NCI-H2196 (cell line): Measurements from ENCODE around the gene CMTM7.
"Not testable (repeated sequence)": the region's sequence is repeated elsewhere in the genome, so short reads cannot be mapped to it uniquely, and the experiment has no call there.

Source experiments
- DNase-seq: peaks from one replicate; lab custom pipeline; 2025; ENCODE audit not compliant: unreplicated experiment; lab: John Stamatoyannopoulos, UW

The CMTM7 gene

DNA sequence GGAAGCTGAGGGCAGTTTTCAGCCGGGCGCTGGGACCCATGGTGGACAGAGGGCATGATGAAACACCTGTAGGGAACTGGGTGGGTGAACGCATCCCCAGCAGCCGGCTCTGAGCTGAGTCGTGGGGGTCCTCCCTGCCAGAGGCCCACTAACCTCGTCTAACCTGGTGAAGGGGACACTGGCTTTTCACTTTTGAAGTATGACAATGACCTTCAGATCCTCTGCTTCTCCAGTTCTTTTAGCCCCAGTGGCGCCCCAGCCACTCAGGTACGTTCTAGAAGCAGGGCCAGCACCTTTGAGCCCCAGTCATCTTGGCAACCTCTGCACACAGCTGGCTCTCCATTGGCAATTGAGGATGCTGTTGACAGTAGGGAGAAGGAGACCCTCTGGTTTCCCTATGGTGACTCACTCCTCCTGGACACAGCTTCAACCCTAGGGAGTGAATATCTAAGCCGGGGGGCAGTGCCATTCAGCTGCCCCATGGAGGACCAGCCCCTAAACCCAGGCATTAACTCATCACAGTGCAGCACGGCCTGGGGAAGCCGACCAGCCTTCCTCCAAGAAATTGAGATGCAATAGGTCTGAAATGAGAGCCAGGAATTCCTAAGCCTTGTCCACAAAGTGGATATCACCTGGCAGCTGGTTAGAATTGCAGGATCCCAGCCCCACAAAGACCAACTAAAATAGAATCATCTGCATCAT, 64.9 kb downstream of the CMTM7 start:
- DNase-seq: no peak

DNA sequence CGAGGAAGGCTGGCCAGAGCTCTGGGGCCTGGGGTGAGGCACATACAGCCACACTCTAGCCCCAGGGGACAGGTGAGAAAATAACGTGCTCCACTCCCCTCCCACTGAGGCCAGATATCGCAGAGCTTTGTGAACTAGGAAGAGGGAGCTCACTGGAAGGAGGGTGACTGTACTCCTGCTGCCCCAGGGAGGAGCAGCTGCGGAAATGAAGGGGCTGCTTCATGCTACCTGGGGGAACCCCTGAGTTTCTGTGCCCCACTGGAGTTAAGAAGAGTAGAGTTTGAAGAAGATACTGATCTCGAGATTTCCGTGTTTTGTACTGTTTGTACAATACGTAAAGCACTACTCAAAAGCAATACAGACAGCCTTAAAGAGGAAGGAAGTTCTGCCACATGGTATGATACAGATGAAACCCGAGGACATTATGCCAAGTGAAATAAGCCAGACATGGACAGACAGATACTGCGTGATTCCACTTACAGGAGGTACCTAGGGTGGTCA, 66.4 kb downstream of the CMTM7 start:
- no peak for DNase-seq

DNA sequence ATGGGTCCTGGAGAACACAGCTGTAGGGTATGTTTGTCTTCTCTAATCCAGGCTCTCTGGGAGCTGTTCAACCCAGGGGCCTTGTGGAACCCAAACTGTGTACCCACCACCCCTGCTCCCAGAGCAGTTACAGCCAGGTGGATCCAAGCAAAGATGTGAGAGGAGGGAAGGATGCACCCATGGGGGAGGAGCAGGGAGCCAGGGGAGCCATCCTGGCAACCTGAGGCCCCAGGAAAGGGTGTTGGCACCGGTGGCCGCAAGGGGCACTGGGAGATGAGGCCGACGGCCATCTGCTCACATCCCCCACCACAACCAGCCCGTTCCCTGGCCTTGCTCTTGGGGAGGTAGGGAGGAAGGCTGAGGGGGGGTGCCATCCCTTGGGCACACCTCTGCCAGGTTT, 67.8 kb downstream of the CMTM7 start:
- no peak for DNase-seq

GRCh38 chr3:32460031-32460749, 68.5 kb downstream of the CMTM7 start:
- peak; percentile 6 for DNase-seq

GRCh38 chr3:32460817-32461496, 69.3 kb downstream of the CMTM7 start:
- not testable (repeated sequence) for DNase-seq

DNA sequence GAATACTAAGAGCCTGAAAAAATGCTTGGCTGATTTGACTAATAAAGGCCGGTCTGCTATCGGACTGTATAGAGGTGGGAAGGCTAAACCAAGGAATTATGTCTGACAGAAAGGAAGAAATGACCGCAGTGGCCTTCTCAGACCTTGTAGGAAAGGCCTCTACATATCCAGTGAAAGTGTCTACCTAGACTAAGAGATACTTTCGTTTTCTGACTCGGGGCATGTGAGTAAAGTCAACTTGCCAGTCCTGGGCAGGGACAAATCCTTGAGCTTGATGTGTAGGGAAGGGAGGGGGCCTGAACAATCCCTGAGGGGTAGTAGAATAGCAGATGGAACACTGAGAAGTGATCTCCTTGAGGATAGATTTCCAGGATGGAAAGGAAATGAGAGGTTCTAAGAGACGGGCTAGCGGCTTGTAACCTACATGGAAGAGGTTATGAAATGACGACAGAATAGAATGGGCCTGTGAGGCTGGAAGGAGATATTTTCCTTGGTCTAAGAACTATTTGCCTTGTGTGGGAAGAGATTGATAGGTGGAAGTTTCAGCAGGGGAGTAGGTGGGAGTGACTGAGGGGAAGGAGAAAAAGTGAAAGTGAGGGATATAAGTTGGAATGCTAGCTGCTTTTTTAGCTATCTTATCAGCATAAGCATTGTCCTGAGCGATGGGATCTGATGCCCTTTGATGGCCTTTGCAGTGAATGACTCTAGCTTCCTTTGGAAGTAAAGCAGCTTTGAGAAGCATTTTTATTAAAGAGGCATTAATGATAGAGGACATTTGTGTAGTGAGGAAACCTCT, 70.7 kb downstream of the CMTM7 start:
- DNase-seq: not testable (repeated sequence)

GRCh38 chr3:32463415-32463814, 71.8 kb downstream of the CMTM7 start:
- not testable (repeated sequence) for DNase-seq

- DNase-seq: not testable (repeated sequence)
Measured at GRCh38 chr3:32464726-32465125, 73.1 kb downstream of the CMTM7 start.

DNA sequence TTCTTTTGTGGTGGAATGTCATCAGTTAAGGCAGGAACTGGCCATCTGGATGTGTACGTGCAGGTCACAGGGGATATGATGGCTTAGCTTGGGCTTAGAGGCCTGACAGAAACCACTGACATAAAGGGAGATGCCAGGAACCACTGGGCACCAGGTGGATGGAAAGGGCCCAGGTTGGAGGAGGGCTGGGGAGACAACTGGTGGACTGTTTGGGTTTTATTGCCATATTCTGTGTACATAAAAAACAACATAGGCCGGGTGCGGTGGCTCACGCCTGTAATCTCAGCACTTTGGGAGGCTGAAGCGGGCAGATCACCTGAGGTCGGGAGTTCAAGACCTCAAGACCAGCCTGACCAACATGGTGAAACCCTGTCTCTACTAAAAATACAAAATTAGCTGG, 75.2 kb downstream of the CMTM7 start:
- DNase-seq: not testable (repeated sequence)

GRCh38 chr3:32467333-32468070, 75.8 kb downstream of the CMTM7 start:
- peak; percentile 74 for DNase-seq

GRCh38 chr3:32469151-32469874, 77.7 kb downstream of the CMTM7 start:
- DNase-seq: no peak

DNA sequence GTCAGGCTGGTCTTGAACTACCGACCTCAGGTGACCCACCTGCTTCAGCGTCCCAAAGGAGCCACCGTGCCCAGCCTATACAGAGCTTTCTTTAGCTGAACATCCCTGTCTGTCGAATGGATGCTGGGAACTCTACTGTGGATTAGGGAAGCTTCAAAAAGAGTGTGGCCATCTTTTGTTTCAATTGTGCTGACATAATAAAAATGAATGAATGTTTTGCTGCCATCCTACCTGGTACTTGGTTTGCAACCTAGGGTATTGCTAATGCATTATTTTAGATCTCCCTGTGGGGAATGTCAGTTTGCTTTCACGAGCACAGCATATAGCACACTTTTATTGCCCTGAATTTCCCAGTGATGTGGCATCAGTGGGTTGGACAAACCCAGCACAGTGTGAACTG, 78.7 kb downstream of the CMTM7 start:
- no peak for DNase-seq

DNA sequence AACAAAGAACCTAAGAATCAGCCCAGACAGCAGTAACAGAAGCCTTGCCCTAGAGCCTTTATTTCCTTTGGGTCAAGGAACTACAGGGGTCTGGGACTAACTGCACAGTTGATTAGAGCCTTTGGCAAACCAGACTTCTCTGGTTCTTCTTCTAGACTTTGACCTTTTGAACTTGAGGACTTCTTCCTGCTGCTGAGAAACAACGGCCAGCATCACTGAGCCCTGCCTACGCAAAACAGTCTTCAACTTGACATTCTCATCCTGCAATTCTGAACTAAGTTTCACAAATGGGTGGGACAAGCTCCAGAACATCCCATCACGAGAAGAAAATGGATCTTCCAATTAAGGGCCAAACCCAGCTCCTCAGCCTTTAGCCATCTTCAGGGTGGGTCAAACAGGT, 79.6 kb downstream of the CMTM7 start:
- no peak for DNase-seq

DNA sequence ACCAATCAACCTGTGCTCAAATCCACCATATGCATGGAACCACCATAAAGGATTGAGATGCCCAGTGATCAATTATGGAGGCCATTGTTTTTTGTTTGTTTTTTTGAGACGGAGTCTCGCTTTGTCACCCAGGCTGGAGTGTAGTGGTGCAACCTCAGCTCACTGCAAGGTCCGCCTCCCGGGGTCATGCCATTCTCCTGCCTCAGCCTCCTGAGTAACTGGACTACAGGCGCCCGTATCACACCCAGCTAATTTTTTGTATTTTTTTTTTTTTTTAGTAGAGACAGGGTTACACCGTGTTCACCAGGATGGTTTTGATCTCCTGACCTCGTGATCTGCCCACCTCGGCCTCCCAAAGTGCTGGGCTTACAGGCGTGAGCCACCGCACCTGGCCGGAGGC, 80.5 kb downstream of the CMTM7 start:
- not testable (repeated sequence) for DNase-seq

GRCh38 chr3:32474201-32474600, 82.5 kb downstream of the CMTM7 start:
- no peak for DNase-seq

DNA sequence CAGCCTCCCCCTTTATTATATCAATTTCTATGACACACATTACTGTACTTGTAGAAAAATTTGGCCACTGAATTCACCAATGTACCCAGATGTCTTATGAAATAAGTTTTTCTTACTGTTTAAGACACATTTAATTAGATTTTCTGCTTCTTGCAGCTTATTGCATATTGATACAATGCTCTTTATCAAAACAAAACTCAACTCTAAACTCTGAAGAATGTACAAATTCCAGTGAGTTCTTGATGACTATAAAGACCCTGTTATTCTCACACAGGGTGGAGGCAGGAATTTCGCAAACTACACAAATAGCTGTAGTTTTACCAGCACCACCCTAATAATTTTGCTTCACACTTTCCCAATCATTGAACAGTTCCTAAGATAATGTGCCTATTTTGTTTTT, 89.0 kb downstream of the CMTM7 start:
- no peak for DNase-seq

DNA sequence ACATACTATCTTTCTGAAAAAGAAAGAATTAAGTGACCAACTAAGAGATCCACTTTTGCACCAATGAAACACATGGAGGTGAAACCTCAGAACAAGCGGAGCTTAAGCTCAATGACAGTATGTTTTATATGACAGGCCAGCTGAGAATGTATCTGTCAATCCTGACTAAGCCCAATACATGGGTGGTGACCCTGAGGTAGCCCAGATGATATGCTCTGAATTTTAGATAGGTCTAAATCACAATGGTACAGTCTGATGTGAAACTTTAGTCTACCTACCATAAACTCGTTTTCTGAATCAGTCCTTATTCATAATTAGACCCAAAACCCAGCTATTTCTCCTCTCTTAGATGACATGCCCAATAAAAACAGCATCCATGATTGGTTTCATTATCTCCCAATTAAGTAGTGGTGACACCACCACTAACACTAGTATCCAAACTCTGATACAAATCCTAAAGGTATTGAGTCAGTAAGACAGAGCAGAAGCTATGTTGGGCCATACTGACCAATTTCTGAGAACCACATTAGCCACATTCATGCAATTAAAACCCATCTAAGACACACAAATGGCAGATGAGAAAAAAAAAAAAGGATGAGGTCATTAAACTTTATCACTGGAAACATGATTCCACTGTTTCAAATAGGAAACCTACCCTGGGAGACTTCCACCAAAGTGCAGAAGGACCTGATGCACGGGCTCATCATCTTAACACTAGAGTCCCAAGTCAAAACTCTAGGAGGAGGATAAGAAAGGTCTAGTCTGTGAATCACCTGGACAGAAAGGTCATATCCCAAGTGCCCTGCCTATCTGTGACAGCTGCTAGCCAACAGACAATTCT, 90.4 kb downstream of the CMTM7 start:
- DNase-seq: no peak

- no peak for DNase-seq
Measured at GRCh38 chr3:32482693-32483092, 91.0 kb downstream of the CMTM7 start.

DNA sequence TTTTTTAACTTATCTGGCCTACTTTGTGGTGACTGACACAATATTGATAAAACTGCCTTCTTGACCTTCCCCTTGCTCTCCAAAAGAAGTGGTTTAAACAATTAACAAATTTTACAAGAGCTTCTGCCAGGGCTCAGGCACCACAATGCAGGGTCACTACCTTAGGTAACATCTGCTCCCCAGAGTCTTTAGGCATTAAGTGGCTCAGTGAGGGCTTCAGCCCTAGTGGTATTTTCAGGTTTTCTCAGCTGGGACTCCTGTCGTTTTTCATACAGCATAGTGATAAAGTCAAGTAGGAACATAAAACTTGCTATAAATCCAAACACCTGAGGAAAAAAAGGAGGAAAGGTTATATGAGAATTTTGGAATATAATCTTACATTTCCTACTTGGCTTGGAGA, 92.1 kb downstream of the CMTM7 start:
- DNase-seq: no peak
